Stimulated activated naive B cell treated with anti-CD40 and anti-IgM and Interleukin-4, amounts not matched to agents 10 μg/mL and 1 μg/mL and 100 μg/mL, for 72 hours (primary cell): ENCODE data around the gene ADAM12.

Experiments
- ATAC-seq, 2 donors: fragments of 150-1000 bp; cut with Tn5 transposase; replicated peaks; 2 replicates each; pipeline ENCODE4 v1.10.0; 2021; ENCODE audit warnings: moderate library complexity in 1 of 2
- DNase-seq: peaks from one replicate; pipeline ENCODE4 v3.0.0; 2021
- H3K27ac Mint-ChIP-seq: one replicate; pipeline ENCODE4 v1.8.0; 2022; ENCODE audit warnings: mild to moderate bottlenecking, mixed read lengths
- H3K27me3 Mint-ChIP-seq, 2 donors: one replicate each; pipeline ENCODE4 v1.8.0; 2022; ENCODE audit warnings: mixed read lengths in 2 of 2
- H3K36me3 Mint-ChIP-seq, 2 donors: one replicate each; pipeline ENCODE4 v1.8.0; 2022; ENCODE audit warnings: mixed read lengths in 2 of 2, mild to moderate bottlenecking in 1 of 2
- H3K4me1 Mint-ChIP-seq, 2 donors: one replicate each; pipeline ENCODE4 v1.8.0; 2022; ENCODE audit warnings: mixed read lengths in 2 of 2, mild to moderate bottlenecking in 1 of 2
- H3K4me3 Mint-ChIP-seq, 2 donors: one replicate each; pipeline ENCODE4 v1.8.0; 2022; ENCODE audit warnings: mild to moderate bottlenecking in 2 of 2, mixed read lengths in 2 of 2, moderate library complexity in 1 of 2
- H3K9me3 Mint-ChIP-seq, 2 donors: one replicate each; pipeline ENCODE4 v1.8.0; 2022; ENCODE audit warnings: mixed read lengths in 2 of 2, mild to moderate bottlenecking in 1 of 2

The ADAM12 gene

DNA sequence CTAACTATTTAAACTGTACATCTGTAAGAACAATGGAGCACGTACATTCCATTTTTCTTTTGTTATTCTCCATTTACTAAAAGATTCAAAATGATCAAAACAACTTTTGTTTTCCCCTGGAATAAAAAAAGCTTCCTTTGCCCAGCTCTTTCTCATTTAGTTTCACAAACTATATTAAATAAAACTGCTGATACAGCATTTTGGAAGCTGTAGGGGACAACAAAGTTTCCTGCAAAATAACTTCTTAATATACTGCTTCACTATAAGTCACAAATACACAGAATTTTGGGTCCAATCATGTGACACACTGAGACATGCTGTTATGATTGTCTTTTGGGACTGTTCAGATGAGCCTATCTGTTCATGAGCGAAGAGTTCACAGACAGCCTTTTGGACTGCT lies 222.4 kb downstream of the ADAM12 start:
- Mint-ChIP-seq H3K27ac (no peak overlapping the region), H3K4me3 (no peak overlapping the region), H3K9me3 (no peaks in the 10 kb centered on the region), H3K36me3 (no peaks in the 10 kb centered on the region), H3K27me3 (peaks cover 6 to 13% of the 10 kb centered on the region in 2 donors), H3K4me1 (no peaks in the 10 kb centered on the region)
- DNase-seq (no peak), ATAC-seq (no peak)

DNA sequence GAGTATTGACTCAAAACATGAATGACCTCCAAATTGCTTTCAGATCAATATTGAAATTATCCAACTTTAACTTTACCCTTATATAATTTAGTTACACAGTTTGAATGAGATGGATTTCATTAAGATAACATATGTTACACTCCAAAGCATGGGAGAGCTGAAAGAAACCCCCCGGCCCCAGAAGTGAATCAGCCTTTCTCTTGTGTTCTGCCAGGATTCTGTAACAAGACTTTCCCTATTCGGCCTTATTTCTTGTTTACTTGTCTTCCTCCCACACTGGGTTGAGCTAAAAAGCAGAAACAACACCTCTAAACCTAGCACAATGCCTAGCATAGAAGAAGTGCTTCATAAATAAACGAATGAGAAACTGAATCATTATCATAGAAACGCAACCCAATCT lies 224.8 kb downstream of the ADAM12 start:
- Mint-ChIP-seq H3K27ac (no peak overlapping the region), H3K4me1 (no peaks in the 10 kb centered on the region), H3K4me3 (no peak overlapping the region), H3K9me3 (no peaks in the 10 kb centered on the region), H3K36me3 (no peaks in the 10 kb centered on the region), H3K27me3 (peaks cover 3 to 12% of the 10 kb centered on the region in 2 donors)
- ATAC-seq (no peak), DNase-seq (no peak)

DNA sequence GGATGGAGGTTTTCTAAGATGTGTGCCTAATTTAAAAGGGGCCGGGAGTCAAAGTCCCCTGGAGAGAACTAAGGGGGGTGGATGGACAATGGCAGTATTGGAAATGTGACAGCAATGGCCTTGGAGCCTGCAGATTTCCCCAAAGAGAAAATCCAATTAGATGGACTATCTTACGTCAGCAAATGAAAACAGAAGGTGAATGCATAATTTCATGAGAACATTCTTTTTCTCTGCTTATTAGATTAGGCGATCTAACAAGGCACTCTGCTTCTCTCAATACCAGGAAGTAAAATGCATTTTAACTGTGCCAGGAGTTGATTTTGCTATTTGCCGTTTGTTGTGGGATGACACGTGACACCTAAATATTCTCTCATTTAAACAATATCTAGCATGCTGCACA lies 226.6 kb downstream of the ADAM12 start:
- no peak overlapping the region for H3K27ac Mint-ChIP-seq
- H3K4me3 Mint-ChIP-seq = no peak overlapping the region
- no peaks in the 10 kb centered on the region for H3K36me3 Mint-ChIP-seq
- ATAC-seq = no peak
- no peak for DNase-seq
- H3K27me3 Mint-ChIP-seq = peaks cover 21 to 23% of the 10 kb centered on the region in 2 donors
- no peaks in the 10 kb centered on the region for H3K9me3 Mint-ChIP-seq
- no peaks in the 10 kb centered on the region for H3K4me1 Mint-ChIP-seq

DNA sequence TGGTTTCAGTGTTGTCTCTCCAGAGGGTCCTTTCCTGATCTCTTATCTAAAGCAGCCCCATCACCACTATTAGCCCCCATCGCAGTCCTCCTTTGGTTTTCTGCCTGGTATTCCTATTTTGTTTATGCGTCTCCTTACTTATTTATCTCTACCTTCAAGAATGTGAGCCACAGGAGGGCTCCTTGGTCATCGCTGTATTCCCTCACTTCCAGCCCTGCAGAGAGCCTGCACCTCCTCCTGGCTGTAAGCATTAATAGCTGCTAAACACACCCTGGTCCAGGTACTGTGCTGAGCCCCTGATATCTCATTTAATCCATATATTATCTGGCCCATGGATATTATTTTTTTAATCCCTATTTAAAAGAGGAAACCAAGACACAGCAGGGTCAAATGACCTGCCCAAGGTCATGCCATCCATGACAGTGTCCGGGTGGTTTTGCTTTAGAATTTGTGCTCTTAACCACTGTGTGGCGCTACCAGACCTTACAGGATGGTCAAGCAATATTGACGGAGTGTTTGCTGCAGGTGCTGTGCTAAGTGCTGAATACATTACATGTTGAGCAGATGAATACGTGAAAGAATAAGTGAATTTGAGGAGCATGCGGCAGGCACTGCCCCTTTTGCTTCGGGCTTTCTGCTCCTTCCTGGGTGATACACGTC lies 227.2 kb downstream of the ADAM12 start:
- DNase-seq = no peak
- peaks cover 26 to 27% of the 10 kb centered on the region in 2 donors for H3K27me3 Mint-ChIP-seq
- H3K9me3 Mint-ChIP-seq = no peaks in the 10 kb centered on the region
- no peak overlapping the region for H3K4me3 Mint-ChIP-seq
- no peak overlapping the region for H3K27ac Mint-ChIP-seq
- no peaks in the 10 kb centered on the region for H3K36me3 Mint-ChIP-seq
- no peak for ATAC-seq
- no peaks in the 10 kb centered on the region for H3K4me1 Mint-ChIP-seq

DNA sequence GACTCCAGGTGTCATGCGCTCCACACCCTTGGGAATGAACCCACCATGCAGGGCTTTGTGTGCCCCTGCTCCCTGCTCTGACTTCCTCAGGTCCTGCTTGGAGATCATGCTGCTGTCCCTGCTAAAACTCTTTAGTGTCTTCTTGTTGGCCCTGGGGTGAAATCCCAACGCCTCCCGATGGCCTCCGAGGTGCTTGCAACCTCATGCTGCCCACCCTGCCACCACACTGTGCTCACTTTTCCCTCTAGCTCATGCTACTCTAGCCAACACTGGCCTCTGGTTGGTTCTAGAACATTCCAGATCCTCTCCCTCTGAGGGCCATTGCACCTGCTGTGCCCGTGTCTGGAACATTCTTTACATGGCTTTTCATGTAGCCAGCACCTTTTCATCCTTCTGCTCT lies 227.7 kb downstream of the ADAM12 start:
- Mint-ChIP-seq H3K9me3 (no peaks in the 10 kb centered on the region), H3K27ac (no peak overlapping the region), H3K4me1 (no peaks in the 10 kb centered on the region), H3K36me3 (no peaks in the 10 kb centered on the region), H3K27me3 (peaks cover 31 to 32% of the 10 kb centered on the region in 2 donors), H3K4me3 (no peak overlapping the region)
- ATAC-seq = no peak
- no peak for DNase-seq

DNA sequence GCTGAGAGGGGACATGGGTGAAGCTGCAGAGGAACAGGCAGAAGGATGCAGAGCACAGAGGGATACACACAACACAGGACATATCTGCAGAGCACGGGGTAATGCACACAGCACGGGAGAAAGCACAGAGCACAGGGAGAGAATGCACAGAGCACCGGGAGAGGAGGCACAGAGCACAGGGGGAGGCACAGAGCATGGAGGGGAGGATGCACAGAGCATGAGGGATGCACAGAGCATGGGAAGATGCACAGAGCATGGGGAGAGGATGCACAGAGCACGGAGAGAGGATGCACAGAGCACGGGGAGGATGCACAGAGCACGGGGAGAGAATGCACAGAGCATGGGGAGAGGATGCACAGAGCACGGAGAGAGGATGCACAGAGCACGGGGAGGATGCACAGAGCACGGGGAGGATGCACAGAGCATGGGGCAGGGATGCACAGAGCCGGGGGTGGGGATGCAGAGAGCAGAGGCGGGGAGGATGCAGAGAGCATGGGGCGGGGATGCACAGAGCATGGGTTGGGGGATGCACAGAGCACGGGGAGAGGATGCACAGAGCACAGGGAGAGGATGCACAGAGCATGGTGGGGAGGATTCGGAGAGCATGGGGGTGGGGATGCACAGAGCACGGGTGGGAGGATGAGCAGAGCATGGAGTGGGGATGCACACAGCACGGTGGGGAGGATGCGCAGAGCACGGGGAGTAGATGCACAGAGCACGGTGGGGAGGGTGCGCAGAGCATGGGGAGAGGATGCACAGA lies 230.0 kb downstream of the ADAM12 start:
- Mint-ChIP-seq H3K27ac (no peak overlapping the region), H3K36me3 (no peaks in the 10 kb centered on the region), H3K9me3 (no peaks in the 10 kb centered on the region), H3K4me3 (no peak overlapping the region), H3K4me1 (no peaks in the 10 kb centered on the region), H3K27me3 (peaks cover 35 to 39% of the 10 kb centered on the region in 2 donors)
- DNase-seq (no peak), ATAC-seq (no peak)

DNA sequence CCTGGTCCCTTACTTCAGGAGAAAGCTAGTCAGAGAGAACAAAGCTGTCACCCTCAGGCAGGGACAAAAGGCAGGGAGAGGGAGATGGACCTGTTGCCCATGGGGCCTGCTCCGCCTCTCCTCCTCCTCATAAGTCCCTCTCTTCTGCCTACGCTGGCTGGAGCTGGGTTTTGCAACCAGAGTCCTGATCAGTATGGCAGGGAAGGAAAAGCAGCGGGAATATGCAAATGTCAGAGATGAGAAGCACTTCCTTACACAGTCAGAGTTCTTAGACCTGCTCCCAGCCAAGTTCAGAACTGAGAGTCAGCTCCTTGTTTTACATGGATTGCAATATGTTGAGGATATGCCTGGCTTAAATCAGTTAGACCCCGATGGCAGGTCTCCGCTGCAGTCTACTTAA lies 231.1 kb downstream of the ADAM12 start:
- Mint-ChIP-seq H3K4me3 (no peak overlapping the region), H3K27me3 (peaks cover 30 to 40% of the 10 kb centered on the region in 2 donors), H3K9me3 (no peaks in the 10 kb centered on the region), H3K4me1 (no peaks in the 10 kb centered on the region), H3K36me3 (no peaks in the 10 kb centered on the region), H3K27ac (no peak overlapping the region)
- ATAC-seq = no peak
- DNase-seq = no peak

DNA sequence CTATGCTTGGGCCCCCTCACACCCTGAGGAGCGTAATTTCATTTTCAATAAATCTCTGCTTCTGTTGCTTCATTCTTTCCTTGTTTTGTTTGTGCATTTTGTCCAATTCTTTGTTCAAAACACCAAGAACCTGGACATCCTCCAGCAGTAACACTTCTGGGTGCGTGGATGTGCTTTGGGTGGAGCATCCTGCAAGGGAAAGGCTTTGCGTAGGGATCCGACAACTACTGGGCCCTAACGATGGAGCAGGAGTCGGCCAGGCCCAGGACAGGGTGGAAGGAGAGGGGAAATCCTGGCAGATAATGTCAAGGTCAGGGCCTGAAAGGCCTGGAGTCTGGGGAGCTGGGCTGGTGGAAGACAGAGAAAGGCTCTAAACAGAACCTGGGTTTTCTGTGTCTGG lies 231.8 kb downstream of the ADAM12 start:
- peaks cover 26 to 40% of the 10 kb centered on the region in 2 donors for H3K27me3 Mint-ChIP-seq
- H3K36me3 Mint-ChIP-seq = no peaks in the 10 kb centered on the region
- H3K4me1 Mint-ChIP-seq = no peaks in the 10 kb centered on the region
- DNase-seq (no peak), ATAC-seq (no peak)
- H3K9me3 Mint-ChIP-seq = peaks cover 0 to 1% of the 10 kb centered on the region in 2 donors
- no peak overlapping the region for H3K27ac Mint-ChIP-seq
- H3K4me3 Mint-ChIP-seq = no peak overlapping the region

DNA sequence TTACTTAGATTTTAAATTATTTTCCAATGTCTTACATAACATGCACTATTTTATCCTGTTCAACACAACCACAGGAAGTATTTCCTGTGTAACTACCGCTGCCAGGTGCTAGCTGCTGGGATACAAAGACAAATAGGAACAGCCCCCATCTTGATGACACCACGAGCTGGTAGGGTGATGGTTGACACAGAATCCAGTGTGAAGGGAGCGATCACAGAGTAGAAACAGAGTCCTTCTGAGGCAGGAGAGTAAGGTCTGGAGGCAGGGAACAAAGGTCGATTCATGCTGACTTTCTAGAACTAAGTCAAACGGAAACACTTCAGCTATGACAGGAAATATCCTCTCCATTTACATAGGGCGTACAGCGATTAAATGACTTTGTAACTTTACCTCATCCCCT lies 232.3 kb downstream of the ADAM12 start:
- peaks cover 0 to 1% of the 10 kb centered on the region in 2 donors for H3K9me3 Mint-ChIP-seq
- DNase-seq (no peak), ATAC-seq (no peak)
- H3K27me3 Mint-ChIP-seq = peaks cover 26 to 40% of the 10 kb centered on the region in 2 donors
- no peaks in the 10 kb centered on the region for H3K4me1 Mint-ChIP-seq
- no peak overlapping the region for H3K27ac Mint-ChIP-seq
- no peaks in the 10 kb centered on the region for H3K36me3 Mint-ChIP-seq
- H3K4me3 Mint-ChIP-seq = no peak overlapping the region

DNA sequence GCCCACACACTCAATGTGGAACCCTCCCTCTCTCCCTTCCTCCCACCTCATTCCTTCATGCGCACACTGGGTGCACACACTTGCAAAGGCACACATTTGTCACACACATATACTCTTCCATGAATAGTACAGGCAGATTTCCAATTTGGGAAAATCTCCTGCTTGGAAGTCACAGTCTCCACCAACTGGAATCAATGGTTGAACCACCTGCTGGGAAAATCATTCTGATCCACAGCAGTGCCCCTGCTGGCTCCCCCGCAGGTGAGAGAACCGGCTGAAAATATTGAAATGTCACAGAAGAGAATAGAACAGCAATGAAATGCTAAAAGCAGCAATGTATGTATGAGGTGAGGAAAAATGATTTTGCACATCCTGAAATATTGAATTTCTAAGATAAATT lies 232.7 kb downstream of the ADAM12 start:
- DNase-seq (no peak), ATAC-seq (no peak)
- no peak overlapping the region for H3K4me3 Mint-ChIP-seq
- peaks cover 26 to 44% of the 10 kb centered on the region in 2 donors for H3K27me3 Mint-ChIP-seq
- no peak overlapping the region for H3K27ac Mint-ChIP-seq
- peaks cover 2 to 4% of the 10 kb centered on the region in 2 donors for H3K9me3 Mint-ChIP-seq
- H3K4me1 Mint-ChIP-seq = no peaks in the 10 kb centered on the region
- no peaks in the 10 kb centered on the region for H3K36me3 Mint-ChIP-seq

DNA sequence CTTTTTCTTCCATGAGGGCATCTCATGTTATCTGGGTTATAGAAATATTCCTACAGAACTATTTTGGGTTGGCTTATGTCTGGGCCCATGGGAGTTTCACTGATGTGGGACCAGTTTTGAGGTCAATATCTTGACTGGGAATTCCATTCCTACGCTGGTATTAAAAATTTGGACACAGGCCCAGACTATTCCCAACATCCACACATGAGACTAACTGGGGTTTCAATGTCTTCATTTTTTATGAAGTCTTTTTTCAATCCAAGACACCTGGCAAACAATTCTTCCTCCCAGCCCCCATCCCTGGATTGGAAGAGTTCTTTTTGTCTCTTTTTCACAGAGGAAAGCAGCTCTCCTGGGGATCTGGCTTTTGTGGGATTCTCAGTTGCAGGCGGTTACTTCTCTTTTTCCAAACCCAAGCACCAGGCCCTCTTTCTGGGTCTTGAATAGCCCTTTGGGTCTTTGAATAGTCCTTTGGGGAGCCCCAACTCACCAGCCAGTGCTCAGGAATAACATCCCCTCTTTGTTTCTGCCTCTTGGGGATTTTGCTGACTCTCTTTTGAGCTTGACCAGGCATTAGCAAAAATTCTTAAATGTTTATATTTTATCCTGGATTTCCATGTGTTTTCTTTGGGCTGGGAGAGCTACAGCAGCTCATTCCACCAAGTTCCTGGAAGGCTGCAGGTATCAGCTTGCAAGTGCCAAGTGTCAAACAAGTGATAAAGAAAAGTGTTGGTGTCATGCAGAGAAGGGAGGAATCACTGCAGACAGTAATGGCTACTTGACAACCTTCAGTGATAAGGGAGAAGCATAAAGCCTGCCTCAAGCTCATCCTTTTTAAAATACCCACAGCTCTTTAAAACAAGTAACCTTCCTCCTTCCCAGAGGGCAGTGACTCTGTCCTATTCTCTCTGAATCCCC lies 234.3 kb downstream of the ADAM12 start:
- ATAC-seq (no peak), DNase-seq (no peak)
- H3K9me3 Mint-ChIP-seq = peaks cover 5 to 7% of the 10 kb centered on the region in 2 donors
- H3K27ac Mint-ChIP-seq = no peak overlapping the region
- H3K36me3 Mint-ChIP-seq = no peaks in the 10 kb centered on the region
- H3K4me3 Mint-ChIP-seq = no peak overlapping the region
- no peaks in the 10 kb centered on the region for H3K4me1 Mint-ChIP-seq
- H3K27me3 Mint-ChIP-seq = peaks cover 26 to 47% of the 10 kb centered on the region in 2 donors

DNA sequence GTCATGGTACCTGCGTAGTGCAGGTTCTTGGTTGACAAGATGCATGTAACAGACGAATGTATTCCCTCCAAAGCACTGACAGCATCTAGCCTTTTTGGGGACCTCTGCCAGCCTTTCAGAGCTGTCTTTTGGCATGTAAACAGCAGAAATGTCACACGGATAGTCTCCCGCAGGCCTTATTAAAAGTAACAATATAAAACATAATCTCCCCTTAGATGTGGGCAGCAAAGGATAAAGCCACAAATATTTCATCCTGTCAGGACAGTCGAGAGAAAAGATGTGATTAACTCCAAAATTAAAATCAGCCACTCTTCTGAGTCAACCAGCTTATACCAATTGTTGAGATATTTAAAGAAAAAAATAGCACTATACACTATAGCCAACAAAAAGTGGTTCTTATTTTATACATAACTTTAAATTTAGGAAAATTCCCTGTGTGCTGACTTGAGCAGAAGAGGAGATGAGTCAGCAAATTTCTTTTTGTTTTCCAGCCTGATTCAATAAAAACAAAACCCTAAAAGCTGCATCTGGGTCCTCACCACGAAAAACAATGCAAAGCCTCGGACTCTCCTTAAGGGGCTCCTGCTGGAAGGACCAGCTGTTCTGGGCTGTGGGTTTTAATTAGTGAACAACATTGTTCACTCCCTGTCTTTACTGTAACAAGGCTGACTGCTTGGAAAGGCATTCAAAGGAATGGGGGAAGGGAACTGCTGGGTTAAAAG lies 240.2 kb downstream of the ADAM12 start:
- Mint-ChIP-seq H3K27ac (no peak overlapping the region), H3K36me3 (no peaks in the 10 kb centered on the region), H3K27me3 (peaks cover 0 to 7% of the 10 kb centered on the region in 2 donors), H3K9me3 (peaks cover 5 to 11% of the 10 kb centered on the region in 2 donors), H3K4me1 (no peaks in the 10 kb centered on the region), H3K4me3 (no peak overlapping the region)
- DNase-seq (no peak), ATAC-seq (no peak)

DNA sequence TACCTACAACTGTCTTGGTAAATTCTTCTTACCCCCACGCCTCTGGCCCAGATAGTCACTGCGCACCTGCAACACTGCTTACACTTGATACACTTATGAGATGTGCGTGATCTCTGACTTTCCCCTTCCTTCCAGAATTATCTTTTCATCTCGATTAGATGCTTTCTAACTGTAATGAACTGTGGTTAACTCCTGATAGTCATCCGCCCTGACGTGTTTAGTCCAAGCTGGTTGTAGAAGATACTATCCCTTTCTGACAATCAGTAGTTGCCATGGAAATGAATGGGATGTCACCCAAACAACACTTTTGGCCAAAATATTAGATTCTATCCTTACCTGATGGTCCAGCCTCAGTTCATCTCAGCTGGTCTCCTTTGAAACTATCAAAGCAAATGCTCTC lies 241.5 kb downstream of the ADAM12 start:
- Mint-ChIP-seq H3K36me3 (no peaks in the 10 kb centered on the region), H3K27me3 (peaks cover 0 to 7% of the 10 kb centered on the region in 2 donors), H3K4me1 (no peaks in the 10 kb centered on the region), H3K27ac (no peak overlapping the region), H3K9me3 (peaks cover 5 to 10% of the 10 kb centered on the region in 2 donors), H3K4me3 (no peak overlapping the region)
- ATAC-seq (no peak), DNase-seq (no peak)

DNA sequence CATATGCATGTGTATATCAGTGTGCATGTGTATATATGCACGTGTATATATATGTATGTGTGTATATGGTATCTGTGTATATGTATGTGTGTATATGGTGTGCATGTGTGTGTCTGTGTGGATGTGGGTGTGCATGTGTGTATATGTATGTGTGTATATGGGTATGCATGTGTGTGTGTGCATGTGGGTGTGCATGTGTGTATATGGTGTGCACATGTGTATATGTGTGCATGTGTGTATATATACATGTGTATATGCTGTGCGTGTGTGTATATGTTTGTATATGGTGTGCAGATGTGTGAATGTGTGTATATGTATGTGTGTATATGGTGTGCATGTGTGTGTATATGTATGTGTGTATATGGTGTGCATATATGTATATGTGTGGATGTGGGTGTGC lies 245.2 kb downstream of the ADAM12 start:
- Mint-ChIP-seq H3K9me3 (peaks cover 0 to 4% of the 10 kb centered on the region in 2 donors), H3K4me1 (no peaks in the 10 kb centered on the region)
- ATAC-seq = no peak

More for the DNA sequence above, 245.2 kb downstream of the ADAM12 start:
- Mint-ChIP-seq H3K27ac (no peak overlapping the region), H3K36me3 (no peaks in the 10 kb centered on the region), H3K4me3 (no peak overlapping the region), H3K27me3 (no peaks in the 10 kb centered on the region)
- DNase-seq = no peak
